Naive thymus-derived CD8-positive, alpha-beta T cell (primary cell): ENCODE results near the gene CTAGE8. TPM values are rescaled to one million over a fixed set of nuclear protein-coding genes. Genes with fewer than 3 reads are reported as not detected.
A peak's percentile ranks its signal among the peaks of the same experiment; 100 is the strongest.
"Not testable (repeated sequence)": the region's sequence is repeated elsewhere in the genome, so short reads cannot be mapped to it uniquely, and the experiment has no call there.

ENCODE experiments used
- ATAC-seq, 2 donors: fragments of 150-1000 bp; cut with Tn5 transposase in 1 of 2; sonication (Bioruptor Pico), chemical (Tn5 transposase) in 1 of 2; 1 replicate in 1 of 2; 2 replicates in 1 of 2; pipeline ENCODE4 v1.10.0; 2021; ENCODE audit warnings: mild to moderate bottlenecking in 2 of 2, moderate library complexity in 2 of 2
- POLR2A ChIA-PET: fragments of 350-600 bp; sonication (Branson Sonifier 250); formaldehyde crosslinking; loops from one replicate; lab custom pipeline; 2021; ENCODE audit warnings: antibody characterized with exemption; lab: Charles Lee
- DNase-seq, 10 donors: peaks; one replicate each; pipeline versions ENCODE4 v3.0.0 to v3.0.0-alpha.2; 2020 to 2022
- H3K27ac Mint-ChIP-seq, 10 donors: one replicate each; pipeline ENCODE4 v1.8.0; 2020 to 2022; ENCODE audit warnings: mild to moderate bottlenecking in 10 of 10, mixed read lengths in 10 of 10, moderate library complexity in 4 of 10, inconsistent platforms in 1 of 10
- H3K27me3 Mint-ChIP-seq, 5 donors: one replicate each; pipeline ENCODE4 v1.8.0; 2021 to 2022; ENCODE audit warnings: mixed read lengths in 5 of 5
- H3K36me3 Mint-ChIP-seq, 3 donors: one replicate each; pipeline ENCODE4 v1.8.0; 2020 to 2022; ENCODE audit warnings: mixed read lengths in 3 of 3, mild to moderate bottlenecking in 2 of 3, inconsistent platforms in 1 of 3
- H3K4me1 Mint-ChIP-seq, 4 donors: one replicate each; pipeline ENCODE4 v1.8.0; 2021 to 2022; ENCODE audit warnings: mixed read lengths in 4 of 4
- H3K4me3 Mint-ChIP-seq, 10 donors: one replicate each; pipeline ENCODE4 v1.8.0; 2020 to 2022; ENCODE audit warnings: mild to moderate bottlenecking in 10 of 10, mixed read lengths in 10 of 10, moderate library complexity in 6 of 10, inconsistent platforms in 1 of 10
- H3K9me3 Mint-ChIP-seq, 9 donors: one replicate each; pipeline ENCODE4 v1.8.0; 2020 to 2022; ENCODE audit warnings: mixed read lengths in 9 of 9, mild to moderate bottlenecking in 3 of 9, inconsistent platforms in 1 of 9, moderate library complexity in 1 of 9
- polyA plus RNA-seq, 3 donors: library from polyadenylated mRNA; unstranded; fragments of 300-500 nt; fragmentation: Illumina TruSeq; gene quantifications; one replicate each; pipeline ENCODE4 v1.2.3, GENCODE V29; 2021
- total RNA-seq, 8 experiments: library from RNA in 2 of 8; stranded (reverse) in 2 of 8; gene quantifications; one replicate each; pipeline ENCODE4 v1.2.3 and lab custom pipeline; 2021 to 2026

Gene CTAGE8
- total and polyA plus RNA-seq, 5 experiments from 2014 or later: 0.47 to 1.3 (median 1.2) TPM; not detected in 2

- H3K36me3 Mint-ChIP-seq, ATAC-seq, H3K4me1 Mint-ChIP-seq, H3K27me3 Mint-ChIP-seq, H3K4me3 Mint-ChIP-seq, H3K27ac Mint-ChIP-seq, POLR2A ChIA-PET, DNase-seq, H3K9me3 Mint-ChIP-seq: not testable (repeated sequence)
Measured at GRCh38 chr7:144239365-144239764, 29.7 kb downstream of the CTAGE8 start, which contains the start of gene OR2A42. OR2A42 (minus strand) TSS chr7:144239605; CDS start chr7:144232843, 6,762 bp downstream.

- H3K27ac Mint-ChIP-seq, POLR2A ChIA-PET, H3K27me3 Mint-ChIP-seq, DNase-seq, H3K9me3 Mint-ChIP-seq, H3K36me3 Mint-ChIP-seq, H3K4me3 Mint-ChIP-seq, H3K4me1 Mint-ChIP-seq, ATAC-seq: not testable (repeated sequence)
Measured at GRCh38 chr7:144238530-144239082, 30.5 kb downstream of the CTAGE8 start.

GRCh38 chr7:144233039-144233438 lies 36.0 kb downstream of the CTAGE8 start:
- H3K27ac Mint-ChIP-seq, H3K36me3 Mint-ChIP-seq, ATAC-seq, POLR2A ChIA-PET, H3K27me3 Mint-ChIP-seq, H3K4me3 Mint-ChIP-seq, H3K9me3 Mint-ChIP-seq, DNase-seq, H3K4me1 Mint-ChIP-seq: not testable (repeated sequence)

- H3K27ac Mint-ChIP-seq, ATAC-seq, H3K9me3 Mint-ChIP-seq, H3K36me3 Mint-ChIP-seq, H3K4me3 Mint-ChIP-seq, DNase-seq, POLR2A ChIA-PET, H3K4me1 Mint-ChIP-seq, H3K27me3 Mint-ChIP-seq: not testable (repeated sequence)
Measured at GRCh38 chr7:144231027-144231426, 38.1 kb downstream of the CTAGE8 start.

GRCh38 chr7:144228810-144229209 lies 40.3 kb downstream of the CTAGE8 start:
- H3K27me3 Mint-ChIP-seq, DNase-seq, H3K9me3 Mint-ChIP-seq, H3K36me3 Mint-ChIP-seq, H3K27ac Mint-ChIP-seq, H3K4me3 Mint-ChIP-seq, H3K4me1 Mint-ChIP-seq, POLR2A ChIA-PET, ATAC-seq: not testable (repeated sequence)

GRCh38 chr7:144226866-144227265 lies 42.2 kb downstream of the CTAGE8 start:
- H3K9me3 Mint-ChIP-seq, H3K27me3 Mint-ChIP-seq, H3K4me1 Mint-ChIP-seq, H3K36me3 Mint-ChIP-seq, H3K27ac Mint-ChIP-seq, DNase-seq, ATAC-seq, POLR2A ChIA-PET, H3K4me3 Mint-ChIP-seq: not testable (repeated sequence)

GRCh38 chr7:144223675-144224074 lies 45.4 kb downstream of the CTAGE8 start:
- H3K27me3 Mint-ChIP-seq, H3K27ac Mint-ChIP-seq, H3K4me1 Mint-ChIP-seq, DNase-seq, H3K4me3 Mint-ChIP-seq, ATAC-seq, H3K9me3 Mint-ChIP-seq, H3K36me3 Mint-ChIP-seq, POLR2A ChIA-PET: not testable (repeated sequence)

GRCh38 chr7:144220531-144220930 lies 48.6 kb downstream of the CTAGE8 start:
- POLR2A ChIA-PET, H3K9me3 Mint-ChIP-seq, ATAC-seq, DNase-seq, H3K4me3 Mint-ChIP-seq, H3K36me3 Mint-ChIP-seq, H3K4me1 Mint-ChIP-seq, H3K27me3 Mint-ChIP-seq, H3K27ac Mint-ChIP-seq: not testable (repeated sequence)

GRCh38 chr7:144219149-144219548 lies 49.9 kb downstream of the CTAGE8 start:
- POLR2A ChIA-PET, H3K9me3 Mint-ChIP-seq, H3K4me1 Mint-ChIP-seq, H3K27ac Mint-ChIP-seq, H3K4me3 Mint-ChIP-seq, DNase-seq, H3K36me3 Mint-ChIP-seq, H3K27me3 Mint-ChIP-seq: not testable (repeated sequence)
- ATAC-seq: peak; percentile 22 to 41

GRCh38 chr7:144218581-144218980 lies 50.5 kb downstream of the CTAGE8 start:
- H3K27me3 Mint-ChIP-seq, POLR2A ChIA-PET, DNase-seq, H3K4me3 Mint-ChIP-seq, H3K36me3 Mint-ChIP-seq, ATAC-seq, H3K4me1 Mint-ChIP-seq, H3K9me3 Mint-ChIP-seq: not testable (repeated sequence)
- peak overlapping the region in 1 of 10 donors; percentile 57 for H3K27ac Mint-ChIP-seq

- DNase-seq, ATAC-seq, H3K27ac Mint-ChIP-seq, H3K4me1 Mint-ChIP-seq, H3K27me3 Mint-ChIP-seq, H3K4me3 Mint-ChIP-seq, POLR2A ChIA-PET, H3K36me3 Mint-ChIP-seq, H3K9me3 Mint-ChIP-seq: not testable (repeated sequence)
Measured at GRCh38 chr7:144217200-144217599, 51.9 kb downstream of the CTAGE8 start.

Other genes with a start within 250 kb of the CTAGE8 start
- not detected for gene OR2A5, start 220.3 kb downstream of the CTAGE8 start, total RNA-seq
- under 1 TPM in 1 of 3 donors, not detected in 2; 0.05 TPM for gene OR2A5, start 220.3 kb downstream of the CTAGE8 start, polyA plus RNA-seq
- gene OR2A25, start 199.5 kb downstream of the CTAGE8 start, total RNA-seq: not detected
- not detected for gene OR2A25, start 199.5 kb downstream of the CTAGE8 start, polyA plus RNA-seq
- gene OR2A12, start 183.0 kb downstream of the CTAGE8 start, total RNA-seq: not detected
- gene OR2A12, start 183.0 kb downstream of the CTAGE8 start, polyA plus RNA-seq: not detected
- not detected for gene OR2A2, start 159.7 kb downstream of the CTAGE8 start, total RNA-seq
- not detected for gene OR2A2, start 159.7 kb downstream of the CTAGE8 start, polyA plus RNA-seq
- not detected for gene OR2A14, start 146.1 kb downstream of the CTAGE8 start, total RNA-seq
- not detected for gene OR2A14, start 146.1 kb downstream of the CTAGE8 start, polyA plus RNA-seq
- gene CTAGE4, start 85.8 kb downstream of the CTAGE8 start, total RNA-seq: 1 to 10 TPM; 1.8 to 1.9 TPM
- under 1 TPM in 1 of 3 donors, not detected in 2; 0.44 TPM for gene CTAGE4, start 85.8 kb downstream of the CTAGE8 start, polyA plus RNA-seq
- gene ARHGEF35, start 73.5 kb downstream of the CTAGE8 start, total RNA-seq: 1 to 10 TPM; 4.2 to 5.0 TPM
- gene ARHGEF35, start 73.5 kb downstream of the CTAGE8 start, polyA plus RNA-seq: 1 to 10 TPM in 2 of 3 donors, under 1 TPM in 1; 0.87 to 2.4 (median 2.4) TPM
- gene OR2A42, start 29.7 kb downstream of the CTAGE8 start, total RNA-seq: under 1 TPM in 1 of 2 experiments, not detected in 1; 0.16 TPM
- under 1 TPM in 1 of 3 donors, not detected in 2; 0.09 TPM for gene OR2A42, start 29.7 kb downstream of the CTAGE8 start, polyA plus RNA-seq
- 1 to 10 TPM; 5.5 to 5.9 TPM for gene OR2A7, start 4.5 kb downstream of the CTAGE8 start, total RNA-seq
- under 1 TPM; 0.23 to 0.74 (median 0.67) TPM for gene OR2A7, start 4.5 kb downstream of the CTAGE8 start, polyA plus RNA-seq
- not detected for gene OR2A1, start 43.1 kb upstream of the CTAGE8 start, total RNA-seq
- under 1 TPM in 2 of 3 donors, not detected in 1; 0.55 to 0.76 TPM for gene OR2A1, start 43.1 kb upstream of the CTAGE8 start, polyA plus RNA-seq
- 10 to 100 TPM; 11.9 to 12.9 TPM for gene ARHGEF5, start 86.1 kb upstream of the CTAGE8 start, total RNA-seq
- gene ARHGEF5, start 86.1 kb upstream of the CTAGE8 start, polyA plus RNA-seq: 1 to 10 TPM in 1 of 3 donors, under 1 TPM in 2; 0.45 to 3.0 (median 0.66) TPM
- not detected for gene NOBOX, start 134.4 kb upstream of the CTAGE8 start, total RNA-seq
- not detected for gene NOBOX, start 134.4 kb upstream of the CTAGE8 start, polyA plus RNA-seq